IMR-90 (cell line): ENCODE results near the gene TNFAIP8. TPM values are rescaled to one million over a fixed set of nuclear protein-coding genes. Genes with fewer than 3 reads are reported as not detected.

Experiments used
- ATAC-seq: fragments of 200-7000 bp; cut with Tn5 transposase; 2 replicates; pipeline ENCODE4 v1.9.1; 2020; ENCODE audit warnings: low read depth, mild to moderate bottlenecking, moderate library complexity
- BruUV-seq: library from RNA; stranded (reverse); fragments of 400-500 nt; replicated peaks from 2 replicates; lab custom pipeline; 2021; lab: Mats Ljungman, UMichigan
- CTCF ChIA-PET: fragments of 300-600 bp; formaldehyde crosslinking; extraction: SDS; loops from one replicate; lab custom pipeline; 2021; ENCODE audit warnings: antibody characterized with exemption; lab: Yijun Ruan, JAX
- POLR2A ChIA-PET: fragments of 300-600 bp; sonication (Branson Sonifier 250); formaldehyde crosslinking; loops from one replicate; lab custom pipeline; 2022; ENCODE audit warnings: antibody characterized with exemption; ENCODE audit not compliant: unreplicated experiment; lab: Charles Lee
- DNase-seq: peaks from one replicate; pipeline ENCODE4 v3.0.0; 2013
- H2AFZ ChIP-seq: replicated peaks from 2 replicates; pipeline ENCODE3; 2013; ENCODE audit warnings: low read length, mild to moderate bottlenecking; ENCODE audit not compliant: poor library complexity
- H2AK5ac ChIP-seq: 2 replicates; pipeline ENCODE4 v1.6.1; 2013; ENCODE audit warnings: low read depth, low read length, inconsistent platforms
- H2AK9ac ChIP-seq: replicated peaks from 2 replicates; pipeline ENCODE3; 2013; ENCODE audit warnings: mild to moderate bottlenecking, low read depth, low read length, moderate library complexity; ENCODE audit not compliant: poor library complexity
- H2BK120ac ChIP-seq: 2 replicates; pipeline ENCODE4 v1.6.1; 2013; ENCODE audit warnings: low read depth, low read length, inconsistent platforms
- H2BK15ac ChIP-seq: 3 replicates; pipeline ENCODE4 v1.6.1; 2013; ENCODE audit warnings: low read depth, low read length, inconsistent platforms
- H2BK20ac ChIP-seq: 2 replicates; pipeline ENCODE4 v1.6.1; 2013; ENCODE audit warnings: low read depth, mild to moderate bottlenecking, inconsistent platforms, low read length, moderate library complexity
- H2BK5ac ChIP-seq: 2 replicates; pipeline ENCODE4 v1.6.1; 2013; ENCODE audit warnings: mild to moderate bottlenecking, low read depth, low read length, inconsistent platforms; ENCODE audit not compliant: poor library complexity, severe bottlenecking
- H3K14ac ChIP-seq: replicated peaks from 2 replicates; pipeline ENCODE4 v1.6.1; 2013; ENCODE audit warnings: low read depth, low read length, inconsistent platforms
- H3K18ac ChIP-seq: 2 replicates; pipeline ENCODE4 v1.6.1; 2013; ENCODE audit warnings: low read depth, low read length, control low read depth
- H3K23ac ChIP-seq: 2 replicates; pipeline ENCODE4 v1.6.1; 2013; ENCODE audit warnings: low read depth, low read length, inconsistent platforms
- H3K27ac ChIP-seq: 2 replicates; pipeline ENCODE4 v1.5.1; 2013; ENCODE audit warnings: mild to moderate bottlenecking, control low read depth, low read length; ENCODE audit not compliant: insufficient read depth
- H3K27me3 ChIP-seq: 2 replicates; pipeline ENCODE4 v1.6.1; 2013; ENCODE audit warnings: low read length; ENCODE audit not compliant: control insufficient read depth, insufficient read depth
- H3K36me3 ChIP-seq: 2 replicates; pipeline ENCODE4 v1.6.1; 2013; ENCODE audit warnings: low read length, mixed read lengths; ENCODE audit not compliant: control insufficient read depth, insufficient read depth
- H3K4ac ChIP-seq: 2 replicates; pipeline ENCODE4 v1.6.1; 2013; ENCODE audit warnings: low read depth, low read length, inconsistent platforms
- H3K4me1 ChIP-seq: 2 replicates; pipeline ENCODE4 v1.6.1; 2013; ENCODE audit warnings: low read length, mixed read lengths; ENCODE audit not compliant: control insufficient read depth, insufficient read depth
- H3K4me2 ChIP-seq: 2 replicates; pipeline ENCODE4 v1.6.1; 2013; ENCODE audit warnings: low read depth, mild to moderate bottlenecking, control low read depth, low read length, moderate library complexity
- H3K4me3 ChIP-seq: 2 replicates; pipeline ENCODE4 v1.5.1; 2013; ENCODE audit warnings: low read depth, mild to moderate bottlenecking, control low read depth, low read length, moderate library complexity; ENCODE audit not compliant: insufficient read depth
- H3K56ac ChIP-seq: 2 replicates; pipeline ENCODE4 v1.6.1; 2013; ENCODE audit warnings: low read length, inconsistent platforms; ENCODE audit not compliant: insufficient read depth; ENCODE audit errors: extremely low read depth
- H3K79me1 ChIP-seq, 2 experiments: 2 replicates each; pipeline ENCODE4 v1.6.1; 2013; ENCODE audit warnings: low read length in 2 of 2, inconsistent platforms in 1 of 2, low read depth in 1 of 2
- H3K9ac ChIP-seq: 2 replicates; pipeline ENCODE4 v1.6.1; 2013; ENCODE audit warnings: low read depth, low read length, control low read depth
- H3K9me1 ChIP-seq: 2 replicates; pipeline ENCODE4 v1.6.1; 2013; ENCODE audit warnings: low read length, inconsistent platforms; ENCODE audit not compliant: insufficient read depth
- H3K9me3 ChIP-seq: 2 replicates; pipeline ENCODE4 v1.6.1; 2013; ENCODE audit warnings: low read length; ENCODE audit not compliant: control insufficient read depth, insufficient read depth
- H4K20me1 ChIP-seq: 2 replicates; pipeline ENCODE4 v1.6.1; 2013; ENCODE audit warnings: low read length, inconsistent platforms; ENCODE audit not compliant: insufficient read depth
- H4K5ac ChIP-seq: 2 replicates; pipeline ENCODE4 v1.6.1; 2013; ENCODE audit warnings: mild to moderate bottlenecking, low read depth, low read length, control low read depth
- H4K8ac ChIP-seq, 2 experiments: 2 replicates each; pipeline ENCODE4 v1.6.1; 2013; ENCODE audit warnings: low read depth in 2 of 2, low read length in 2 of 2, control low read depth in 1 of 2, inconsistent platforms in 1 of 2
- H4K91ac ChIP-seq: 2 replicates; pipeline ENCODE4 v1.6.1; 2013; ENCODE audit warnings: low read depth, low read length, inconsistent platforms; ENCODE audit not compliant: insufficient read depth
- CHD1 ChIP-seq: IDR thresholded peaks from 2 replicates; pipeline ENCODE4 v1.6.1; 2012; ENCODE audit warnings: low read depth, low read length, improper control_type of control experiment
- FOS ChIP-seq: fragments of 150-350 bp; IDR thresholded peaks from 2 replicates; pipeline ENCODE4 v1.6.1; 2016; ENCODE audit warnings: low read depth, low read length
- MAZ ChIP-seq: IDR thresholded peaks from 2 replicates; pipeline ENCODE4 v1.6.1; 2012; ENCODE audit warnings: low read depth, mild to moderate bottlenecking, low read length, improper control_type of control experiment, moderate library complexity, borderline replicate concordance
- MXI1 ChIP-seq: IDR thresholded peaks from 2 replicates; pipeline ENCODE4 v1.6.1; 2012; ENCODE audit warnings: low read depth, mild to moderate bottlenecking, low read length, moderate library complexity, borderline replicate concordance
- RAD21 ChIP-seq: IDR thresholded peaks from 2 replicates; pipeline ENCODE4 v1.6.1; 2012; ENCODE audit warnings: low read length, improper control_type of control experiment
- RCOR1 ChIP-seq: IDR thresholded peaks from 2 replicates; pipeline ENCODE4 v1.6.1; 2012; ENCODE audit warnings: mild to moderate bottlenecking, low read length, improper control_type of control experiment; ENCODE audit not compliant: insufficient replicate concordance
- RFX5 ChIP-seq: IDR thresholded peaks from 2 replicates; pipeline ENCODE4 v1.8.0; 2012; ENCODE audit warnings: low read depth, mild to moderate bottlenecking, low read length, moderate library complexity
- SMC3 ChIP-seq: fragments of 150-350 bp; IDR thresholded peaks from 2 replicates; pipeline ENCODE4 v1.6.1; 2016; ENCODE audit warnings: low read depth, mild to moderate bottlenecking, antibody characterized with exemption, low read length, moderate library complexity
- WGBS, 2 experiments: methylation state at CpG; one replicate each; pipeline versions ENCODE4 v1.1.5 to v1.1.7; 2013; ENCODE audit warnings: missing lambda C conversion rate in 2 of 2; ENCODE audit not compliant: insufficient read length in 1 of 2; ENCODE audit errors: extremely low coverage in 2 of 2; 5-methylcytosine and 5-hydroxymethylcytosine counted together
- dilution Hi-C: fragments of 300-500 bp; cut with HindIII; formaldehyde crosslinking; loops from one replicate; pipeline ENCODE4 v1.14.3; 2018; ENCODE audit warnings: low sequenced_read_pairs; ENCODE audit not compliant: unreplicated experiment
- in situ Hi-C: fragments of 300-500 bp; cut with MboI; formaldehyde crosslinking; loops from 3 replicates; pipeline ENCODE4 v1.14.3; 2019; ENCODE audit warnings: low sequenced_read_pairs, inconsistent platforms, mixed read lengths
- intact Hi-C: fragments of 100-400 bp; cut with micrococcal nuclease; formaldehyde crosslinking; loops from 2 replicates; pipeline ENCODE4 v1.10.0; 2022
- polyA plus RNA-seq, 3 experiments: library from polyadenylated mRNA; depleted of rRNA; stranded (reverse); fragments of >200 nt; gene quantifications; 2 replicates each; pipeline ENCODE4 v1.2.3, GENCODE V29; 2012; ENCODE audit warnings: low replicate concordance in 1 of 3
- total RNA-seq: library from RNA; depleted of rRNA; stranded (reverse); fragments of >200 nt; gene quantifications from 2 replicates; pipeline ENCODE4 v1.2.3, GENCODE V29; 2012
- TF ChIP-seq, protein P1 (sequence below): conservative IDR thresholded peaks from 2 replicates; pipeline ENCODE4 v1.5.1; 2012; ENCODE audit warnings: mild to moderate bottlenecking, low read depth, low read length, improper control_type of control experiment
- TF ChIP-seq, protein P2 (sequence below): fragments of 150-350 bp; IDR thresholded peaks from 2 replicates; pipeline ENCODE4 v1.6.1; 2016; ENCODE audit warnings: low read depth, mild to moderate bottlenecking, low read length, moderate library complexity, borderline replicate concordance

Gene TNFAIP8
- total and polyA plus RNA-seq, 2 of the 4 experiments (the other 2 are of a cell fraction) = 20.3 to 29.9 TPM

DNA sequence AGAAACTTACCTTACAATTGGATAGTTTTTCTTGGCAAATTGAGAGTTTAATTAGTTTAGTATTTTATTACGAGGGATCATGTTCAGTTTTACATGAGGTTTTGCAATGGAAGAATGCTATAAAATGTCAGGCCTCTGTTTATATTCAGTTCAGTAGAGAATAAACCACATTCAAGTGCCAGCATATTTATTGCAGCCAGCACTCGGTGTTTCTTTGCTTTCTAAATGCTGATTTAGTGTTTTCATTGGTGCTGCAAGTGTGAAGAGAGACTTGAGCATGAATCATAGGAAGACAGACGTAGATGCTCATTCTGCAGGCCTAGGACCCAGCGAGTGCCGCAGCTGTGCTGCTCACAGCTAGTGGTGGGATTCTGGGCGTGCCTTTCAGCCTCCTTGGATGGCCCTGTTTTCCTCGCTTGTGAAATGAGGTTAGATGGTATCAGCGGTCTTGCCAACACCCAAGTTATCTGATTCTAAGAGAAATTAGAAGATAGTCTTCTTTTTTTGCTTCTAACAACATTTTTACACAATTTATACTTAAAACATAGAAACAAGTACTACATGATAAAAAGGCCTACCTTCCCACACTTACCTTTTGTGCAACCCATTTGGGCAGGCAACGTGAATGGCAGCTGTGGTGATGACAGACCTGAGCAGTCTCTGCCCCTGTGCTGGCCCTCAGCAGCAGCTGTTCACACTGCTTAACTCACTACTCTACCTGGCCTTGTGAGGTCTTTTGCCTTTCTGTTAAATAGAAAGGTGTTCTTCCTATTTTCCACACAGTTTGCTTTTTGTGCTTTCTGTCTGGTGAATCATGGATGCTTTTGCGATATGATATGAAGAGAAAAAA, 26.8 kb upstream of the TNFAIP8 start (continued):
- no peak for TF ChIP-seq MXI1
- no peak for TF ChIP-seq RFX5
- peak; percentile 53 for TF ChIP-seq RCOR1

DNA sequence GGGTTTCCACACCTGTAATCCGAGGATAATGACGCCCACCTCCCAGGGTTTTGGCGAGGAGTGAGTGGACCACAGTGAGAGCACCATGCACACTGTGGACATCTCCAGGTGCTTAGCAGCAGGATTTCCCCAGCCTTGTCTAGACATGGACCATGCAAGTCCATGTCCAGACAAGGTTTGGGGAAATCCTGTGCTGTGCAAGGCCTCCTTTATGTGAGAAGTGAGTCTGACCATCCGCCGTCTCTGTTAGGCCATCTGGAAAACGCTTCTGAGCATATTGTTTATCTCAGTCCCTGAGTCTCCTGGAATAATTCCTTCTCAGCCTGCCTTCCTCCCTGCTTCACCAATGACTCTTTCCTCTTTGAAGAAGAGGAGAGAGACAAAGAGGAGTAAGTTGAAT, 26.2 kb upstream of the TNFAIP8 start:
- Histone ChIP-seq H3K9ac (no peak overlapping the region), H3K18ac (0 out of 2 replicates have a peak overlapping the region, but pooled peaks have one; percentile 31), H3K9me3 (no peaks in the 10 kb centered on the region), H3K4ac (peak overlapping the region; percentile 52), H2BK20ac (peak overlapping the region; percentile 39; the same call in 1 of the 2 replicates), H3K4me3 (no peak overlapping the region), H4K20me1 (0 out of 2 replicates have a peak, but pooled peaks cover under 1% of the 10 kb centered on the region), H4K8ac (peak overlapping the region in 1 of 2 experiments; percentile 28; a peak in 1 of 4 replicates), H4K91ac (no peak overlapping the region), H3K4me1 (peaks cover 31% of the 10 kb centered on the region), H3K14ac (peak overlapping the region; percentile 43; the same call in 1 of the 2 replicates), H3K79me1 (peaks cover 16 to 52% of the 10 kb centered on the region in 2 experiments), H2BK5ac (peak overlapping the region; percentile 14), H2BK120ac (peak overlapping the region; percentile 18; the same call in 1 of the 2 replicates), H3K36me3 (no peaks in the 10 kb centered on the region), H3K27ac (no peak overlapping the region), H3K23ac (0 out of 2 replicates have a peak overlapping the region, but pooled peaks have one; percentile 32), H3K9me1 (peaks cover 23% of the 10 kb centered on the region), H3K4me2 (no peak overlapping the region), H2BK15ac (peak overlapping the region; percentile 45; the same call in 1 of the 3 replicates), H2AK9ac (no peak overlapping the region), H4K5ac (no peak overlapping the region), H2AK5ac (peak overlapping the region; percentile 82), H3K27me3 (no peaks in the 10 kb centered on the region), H2AFZ (no peak overlapping the region), H3K56ac (no peak overlapping the region)
- ATAC-seq = no peak
- WGBS, 2 experiments = no CpG with 5 or more reads among the region's 6 CpGs
- peak; percentile 43 for DNase-seq
- ChIA-PET POLR2A (interaction anchor here (0.6 kb wide), 1 partner anchor 76 kb away, joined by 17 read pairs; no protein-coding TSS in a partner anchor), CTCF (interaction anchor here (1.2 kb wide), 1 partner anchor 82 kb away, joined by 3 read pairs; no protein-coding TSS in a partner anchor)
- intact Hi-C loops = loop anchor here (2.0 kb wide), 2 partner anchors 61 to 341 kb away; partner anchors contain the start of gene DTWD2
- in situ Hi-C loops = no loop called here
- no TSS peak for BruUV-seq
- dilution Hi-C loops = no loop called here
- TF ChIP-seq SMC3 = no peak
- TF ChIP-seq MAZ = no peak
- no peak for TF ChIP-seq RCOR1
- no peak for TF ChIP-seq FOS
- no peak for TF ChIP-seq RAD21
- no peak for TF ChIP-seq CHD1
- TF ChIP-seq RFX5 = no peak
- TF ChIP-seq, protein P1, sequence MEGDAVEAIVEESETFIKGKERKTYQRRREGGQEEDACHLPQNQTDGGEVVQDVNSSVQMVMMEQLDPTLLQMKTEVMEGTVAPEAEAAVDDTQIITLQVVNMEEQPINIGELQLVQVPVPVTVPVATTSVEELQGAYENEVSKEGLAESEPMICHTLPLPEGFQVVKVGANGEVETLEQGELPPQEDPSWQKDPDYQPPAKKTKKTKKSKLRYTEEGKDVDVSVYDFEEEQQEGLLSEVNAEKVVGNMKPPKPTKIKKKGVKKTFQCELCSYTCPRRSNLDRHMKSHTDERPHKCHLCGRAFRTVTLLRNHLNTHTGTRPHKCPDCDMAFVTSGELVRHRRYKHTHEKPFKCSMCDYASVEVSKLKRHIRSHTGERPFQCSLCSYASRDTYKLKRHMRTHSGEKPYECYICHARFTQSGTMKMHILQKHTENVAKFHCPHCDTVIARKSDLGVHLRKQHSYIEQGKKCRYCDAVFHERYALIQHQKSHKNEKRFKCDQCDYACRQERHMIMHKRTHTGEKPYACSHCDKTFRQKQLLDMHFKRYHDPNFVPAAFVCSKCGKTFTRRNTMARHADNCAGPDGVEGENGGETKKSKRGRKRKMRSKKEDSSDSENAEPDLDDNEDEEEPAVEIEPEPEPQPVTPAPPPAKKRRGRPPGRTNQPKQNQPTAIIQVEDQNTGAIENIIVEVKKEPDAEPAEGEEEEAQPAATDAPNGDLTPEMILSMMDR = no peak
- TF ChIP-seq, protein P2, sequence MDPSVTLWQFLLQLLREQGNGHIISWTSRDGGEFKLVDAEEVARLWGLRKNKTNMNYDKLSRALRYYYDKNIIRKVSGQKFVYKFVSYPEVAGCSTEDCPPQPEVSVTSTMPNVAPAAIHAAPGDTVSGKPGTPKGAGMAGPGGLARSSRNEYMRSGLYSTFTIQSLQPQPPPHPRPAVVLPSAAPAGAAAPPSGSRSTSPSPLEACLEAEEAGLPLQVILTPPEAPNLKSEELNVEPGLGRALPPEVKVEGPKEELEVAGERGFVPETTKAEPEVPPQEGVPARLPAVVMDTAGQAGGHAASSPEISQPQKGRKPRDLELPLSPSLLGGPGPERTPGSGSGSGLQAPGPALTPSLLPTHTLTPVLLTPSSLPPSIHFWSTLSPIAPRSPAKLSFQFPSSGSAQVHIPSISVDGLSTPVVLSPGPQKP = no peak
